Esophagus muscularis mucosa (tissue), 4 donors: Measurements from ENCODE around the gene KIFBP. TPM values are rescaled to one million over a fixed set of nuclear protein-coding genes. Genes with fewer than 3 reads are reported as not detected.

Source experiments
- DNase-seq: peaks from one replicate; pipeline ENCODE4 v3.0.0-alpha.2; 2017; ENCODE audit errors: extremely low spot score
- H3K27ac ChIP-seq, 4 donors: fragments of 200-600 bp; sonication (generic); replicated peaks in 1 of 4; 1 replicate in 3 of 4; 2 replicates in 1 of 4; pipeline ENCODE4 v1.5.1; 2016 to 2019; ENCODE audit warnings: mild to moderate bottlenecking in 1 of 4
- H3K27me3 ChIP-seq, 4 donors: fragments of 200-600 bp; sonication (generic); one replicate each; pipeline versions ENCODE4 v1.5.1 to v1.6.0; 2016 to 2019
- H3K36me3 ChIP-seq, 4 donors: fragments of 200-600 bp; sonication (generic); one replicate each; pipeline ENCODE4 v1.5.1; 2016 to 2019
- H3K4me1 ChIP-seq, 4 donors: fragments of 200-600 bp; sonication (generic); one replicate each; pipeline ENCODE4 v1.5.1; 2016 to 2019
- H3K4me3 ChIP-seq, 4 donors: fragments of 200-600 bp; sonication (generic); 1 replicate in 2 of 4; 2 replicates in 2 of 4; pipeline ENCODE4 v1.5.1; 2016 to 2019; ENCODE audit warnings: mild to moderate bottlenecking in 4 of 4, moderate library complexity in 1 of 4
- H3K9me3 ChIP-seq, 4 donors: fragments of 200-600 bp; sonication (generic); 1 replicate in 3 of 4; 2 replicates in 1 of 4; pipeline ENCODE4 v1.5.1; 2016 to 2019
- EP300 ChIP-seq: sonication (generic); formaldehyde crosslinking; IDR thresholded peaks from one replicate; pipeline ENCODE4 v1.6.1; 2017; ENCODE audit warnings: antibody characterized with exemption
- POLR2A ChIP-seq: fragments of 450-650 bp; IDR thresholded peaks from one replicate; pipeline ENCODE4 v1.6.1; 2017; ENCODE audit warnings: antibody characterized with exemption, moderate library complexity, mild to moderate bottlenecking, low read depth
- POLR2AphosphoS5 ChIP-seq, 2 donors: sonication (generic); formaldehyde crosslinking; IDR thresholded peaks; one replicate each; pipeline ENCODE4 v1.6.1; 2017; ENCODE audit warnings: antibody characterized with exemption in 2 of 2
- WGBS: methylation state at CpG from one replicate; pipeline ENCODE4 v1.1.5; 2018; 5-methylcytosine and 5-hydroxymethylcytosine counted together
- intact Hi-C: fragments of 100-400 bp; cut with DNase I; formaldehyde crosslinking; loops from one replicate; pipeline ENCODE4 v1.15.1; 2023
- total RNA-seq, 4 donors: library from RNA; depleted of rRNA; stranded (reverse); fragments of >200 nt; gene quantifications; one replicate each; pipeline versions ENCODE4 v1.1.0 to v1.2.1, GENCODE V29; 2016
- TF ChIP-seq, protein P1 (sequence below), 3 experiments: fragments of 200-600 bp in 2 of 3; fragments of 450-650 bp in 1 of 3; sonication (generic) in 2 of 3; IDR thresholded peaks; one replicate each; pipeline ENCODE4 v1.5.1; 2017 to 2019; ENCODE audit warnings: antibody characterized with exemption in 3 of 3, mild to moderate bottlenecking in 2 of 3, moderate library complexity in 1 of 3

Gene KIFBP
- total RNA-seq, 4 donors from 2014 or later, result 29.1 to 46.8 (median 38.2) TPM

DNA sequence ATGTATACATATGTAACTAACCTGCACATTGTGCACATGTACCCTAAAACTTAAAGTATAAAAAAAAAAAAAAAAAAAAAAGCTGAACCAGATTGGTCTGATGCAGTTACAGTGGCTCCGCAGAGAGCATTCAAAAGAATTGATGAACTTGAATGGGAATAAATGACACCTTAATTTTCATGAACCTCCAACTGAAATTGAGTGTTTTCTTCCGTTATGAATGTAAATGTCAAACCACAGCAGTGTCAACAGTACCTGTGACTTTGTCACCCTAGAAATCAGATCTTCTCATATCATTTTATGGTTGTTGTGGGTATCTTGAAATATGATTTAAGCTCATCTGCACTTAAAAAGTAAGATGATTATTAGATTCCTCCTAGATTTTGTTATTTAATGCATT, 66.6 kb downstream of the KIFBP start:
- H3K27me3 ChIP-seq, result peaks cover 0 to 13% (median 0%) of the 10 kb centered on the region in 4 donors
- no peak for DNase-seq
- no peak overlapping the region for H3K4me3 ChIP-seq
- H3K4me1 ChIP-seq, result peaks cover 6 to 22% (median 9%) of the 10 kb centered on the region in 4 donors
- H3K9me3 ChIP-seq, result no peaks in the 10 kb centered on the region
- intact Hi-C loops, result no loop called here
- no peak for TF ChIP-seq POLR2A
- TF ChIP-seq POLR2AphosphoS5 (IDR thresholded peaks at IDR 0.05), result no peak
- no peak for TF ChIP-seq EP300
- TF ChIP-seq, protein P1, sequence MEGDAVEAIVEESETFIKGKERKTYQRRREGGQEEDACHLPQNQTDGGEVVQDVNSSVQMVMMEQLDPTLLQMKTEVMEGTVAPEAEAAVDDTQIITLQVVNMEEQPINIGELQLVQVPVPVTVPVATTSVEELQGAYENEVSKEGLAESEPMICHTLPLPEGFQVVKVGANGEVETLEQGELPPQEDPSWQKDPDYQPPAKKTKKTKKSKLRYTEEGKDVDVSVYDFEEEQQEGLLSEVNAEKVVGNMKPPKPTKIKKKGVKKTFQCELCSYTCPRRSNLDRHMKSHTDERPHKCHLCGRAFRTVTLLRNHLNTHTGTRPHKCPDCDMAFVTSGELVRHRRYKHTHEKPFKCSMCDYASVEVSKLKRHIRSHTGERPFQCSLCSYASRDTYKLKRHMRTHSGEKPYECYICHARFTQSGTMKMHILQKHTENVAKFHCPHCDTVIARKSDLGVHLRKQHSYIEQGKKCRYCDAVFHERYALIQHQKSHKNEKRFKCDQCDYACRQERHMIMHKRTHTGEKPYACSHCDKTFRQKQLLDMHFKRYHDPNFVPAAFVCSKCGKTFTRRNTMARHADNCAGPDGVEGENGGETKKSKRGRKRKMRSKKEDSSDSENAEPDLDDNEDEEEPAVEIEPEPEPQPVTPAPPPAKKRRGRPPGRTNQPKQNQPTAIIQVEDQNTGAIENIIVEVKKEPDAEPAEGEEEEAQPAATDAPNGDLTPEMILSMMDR (IDR thresholded peaks at IDR 0.05), result no peak
- WGBS, result 87% methylated on average over 2 of the region's 2 CpGs
- no peak overlapping the region for H3K27ac ChIP-seq
- H3K36me3 ChIP-seq, result no peaks in the 10 kb centered on the region

DNA sequence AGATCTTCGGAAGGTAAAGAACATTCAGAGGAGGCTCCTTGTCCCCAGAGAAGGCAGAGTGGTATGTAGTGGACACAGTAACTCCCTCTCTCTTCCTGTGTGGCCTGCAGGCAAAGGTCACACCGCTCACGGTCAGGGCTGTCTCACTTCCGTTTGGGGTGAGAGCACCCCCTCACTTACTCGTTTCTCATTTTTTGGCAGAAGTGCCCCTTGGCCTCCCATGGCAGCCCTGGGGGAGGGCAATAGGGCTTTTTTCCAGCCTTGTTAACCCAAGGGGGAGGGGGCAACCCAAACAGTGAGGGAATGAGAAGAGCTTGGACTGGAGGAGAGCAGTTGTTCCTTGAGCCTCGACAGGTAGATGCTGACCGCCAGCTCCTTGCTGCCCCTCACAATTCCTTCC, 67.5 kb downstream of the KIFBP start:
- no peak for DNase-seq

DNA sequence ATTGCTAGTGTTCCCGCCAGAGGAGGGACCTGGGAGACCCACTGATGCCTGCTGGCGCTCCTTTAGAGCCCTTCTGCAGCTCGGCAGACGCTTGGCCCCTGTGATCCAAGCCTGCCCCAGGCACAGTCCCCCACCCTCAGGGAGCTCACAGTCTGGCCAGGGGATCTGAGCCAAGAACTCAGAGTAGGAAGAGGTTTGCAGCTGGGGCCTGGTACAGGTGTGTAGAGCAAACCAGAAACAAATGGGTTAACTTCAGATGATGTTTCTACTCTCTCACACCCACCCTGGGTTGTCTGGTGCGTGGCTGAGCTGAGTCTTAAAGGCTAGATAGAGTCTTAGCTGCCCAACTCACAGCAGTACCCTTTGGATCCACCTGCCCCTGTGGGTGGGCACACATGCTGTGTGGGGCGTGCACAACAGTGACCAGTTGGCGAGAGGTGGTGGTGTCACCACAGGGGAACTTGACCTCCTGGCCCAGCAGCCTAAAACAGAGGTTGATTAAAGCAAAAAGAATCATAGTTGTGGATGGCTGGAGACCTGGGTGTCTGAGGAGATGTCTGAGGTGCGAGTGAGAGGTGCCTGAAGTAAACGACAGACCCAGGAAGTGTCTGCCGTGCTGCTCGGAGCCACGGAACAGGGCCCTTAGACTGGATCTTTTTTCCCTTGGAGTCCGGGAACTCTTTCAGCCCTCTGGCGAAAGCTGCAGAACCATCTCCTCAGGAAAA, 68.1 kb downstream of the KIFBP start:
- no peaks in the 10 kb centered on the region for H3K9me3 ChIP-seq
- TF ChIP-seq, protein P1 (IDR thresholded peaks at IDR 0.05), result no peak
- no peak for TF ChIP-seq EP300
- no peak for TF ChIP-seq POLR2A
- TF ChIP-seq POLR2AphosphoS5 (IDR thresholded peaks at IDR 0.05), result no peak
- WGBS, result 63% methylated on average over 10 of the region's 14 CpGs
- peaks cover 6 to 32% (median 12%) of the 10 kb centered on the region in 4 donors for H3K4me1 ChIP-seq
- H3K4me3 ChIP-seq, result no peak overlapping the region
- no peak for DNase-seq
- peak overlapping the region; percentile 30 to 65 (median 42) for H3K27ac ChIP-seq
- peaks cover 0 to 13% (median 0%) of the 10 kb centered on the region in 4 donors for H3K27me3 ChIP-seq
- intact Hi-C loops, result no loop called here
- no peaks in the 10 kb centered on the region for H3K36me3 ChIP-seq

More for the DNA sequence above, 67.5 kb downstream of the KIFBP start:
- peak overlapping the region in 3 of 4 donors; percentile 30 to 65 (median 51) for H3K27ac ChIP-seq
- intact Hi-C loops, result no loop called here
- H3K9me3 ChIP-seq, result no peaks in the 10 kb centered on the region
- H3K4me3 ChIP-seq, result no peak overlapping the region
- peaks cover 6 to 31% (median 12%) of the 10 kb centered on the region in 4 donors for H3K4me1 ChIP-seq
- H3K27me3 ChIP-seq, result peaks cover 0 to 13% (median 0%) of the 10 kb centered on the region in 4 donors
- 53% methylated on average over 7 of the region's 7 CpGs for WGBS
- TF ChIP-seq POLR2A (no peak), POLR2AphosphoS5 (IDR thresholded peaks at IDR 0.05) (peak; percentile 16 to 32)
- no peaks in the 10 kb centered on the region for H3K36me3 ChIP-seq

DNA sequence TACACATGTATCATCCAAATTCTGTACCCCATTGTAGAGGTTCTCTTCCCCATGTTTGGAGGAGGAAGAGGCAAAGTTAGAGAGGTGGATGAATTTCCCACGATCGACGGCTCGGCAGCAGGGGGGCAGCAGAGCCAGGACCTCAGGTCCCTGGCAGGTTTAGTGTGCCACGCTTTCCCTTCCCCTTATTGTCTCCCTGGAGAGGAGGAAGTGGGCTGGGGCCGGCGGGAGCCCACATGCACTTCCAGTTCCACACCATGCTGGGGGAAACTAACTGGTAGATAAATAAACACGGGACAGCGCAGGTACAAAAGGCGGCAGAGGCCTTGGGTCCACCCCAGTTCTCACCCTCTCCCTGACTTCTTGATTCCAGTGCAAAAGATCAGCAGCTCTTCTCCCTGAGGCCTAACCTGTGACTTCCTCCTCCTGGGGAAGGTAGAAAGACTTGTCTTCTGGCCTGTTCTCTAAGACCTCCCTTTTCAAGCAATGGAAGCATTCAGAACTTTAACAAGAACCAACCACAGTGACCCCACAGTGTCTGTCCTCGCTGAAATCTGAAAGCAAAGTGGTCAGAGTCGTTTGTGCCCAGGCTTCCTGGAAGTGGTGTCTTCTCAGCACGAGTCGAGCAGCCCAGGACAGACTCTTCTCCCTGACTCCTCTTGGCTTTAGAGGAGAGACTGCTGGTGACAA, 68.8 kb downstream of the KIFBP start:
- no peak overlapping the region for H3K4me3 ChIP-seq
- H3K27me3 ChIP-seq, result peaks cover 0 to 13% (median 0%) of the 10 kb centered on the region in 4 donors
- peaks cover 12 to 39% (median 17%) of the 10 kb centered on the region in 4 donors for H3K4me1 ChIP-seq
- no peaks in the 10 kb centered on the region for H3K9me3 ChIP-seq
- TF ChIP-seq, protein P1 (IDR thresholded peaks at IDR 0.05), result peak in 1 of 3 experiments; percentile 2
- TF ChIP-seq POLR2AphosphoS5 (IDR thresholded peaks at IDR 0.05), result peak; percentile 17 to 42
- TF ChIP-seq EP300, result no peak
- TF ChIP-seq POLR2A, result no peak
- WGBS, result 46% methylated on average over 12 of the region's 14 CpGs
- DNase-seq, result no peak
- peak overlapping the region; percentile 30 to 65 (median 42) for H3K27ac ChIP-seq
- intact Hi-C loops, result no loop called here
- H3K36me3 ChIP-seq, result no peaks in the 10 kb centered on the region

DNA sequence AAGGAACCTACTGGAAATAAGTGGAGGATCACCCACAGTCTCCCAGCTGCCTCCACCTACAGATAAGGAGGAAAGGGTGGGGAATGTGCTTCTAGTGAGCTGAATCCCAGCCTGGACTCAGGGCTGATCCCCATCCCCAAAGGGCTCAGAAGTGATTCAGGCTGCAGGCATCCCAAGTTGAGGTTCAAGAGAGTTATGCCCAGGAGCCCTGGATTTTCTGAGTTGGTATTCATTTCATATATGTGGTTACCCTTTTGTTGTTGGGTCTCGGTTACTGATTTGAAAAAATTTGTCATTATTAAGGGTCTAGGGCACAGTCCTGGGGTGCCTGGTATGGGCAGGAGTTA, 69.3 kb downstream of the KIFBP start:
- Histone ChIP-seq H3K27ac (peak overlapping the region in 3 of 4 donors; percentile 30 to 65 (median 51)), H3K4me1 (peaks cover 14 to 43% (median 22%) of the 10 kb centered on the region in 4 donors), H3K4me3 (no peak overlapping the region), H3K27me3 (peaks cover 0 to 13% (median 0%) of the 10 kb centered on the region in 4 donors), H3K9me3 (no peaks in the 10 kb centered on the region), H3K36me3 (no peaks in the 10 kb centered on the region)
- TF ChIP-seq POLR2A (no peak), POLR2AphosphoS5 (IDR thresholded peaks at IDR 0.05) (no peak)
- intact Hi-C loops, result no loop called here
- 0% methylated on average over 1 of the region's 1 CpG for WGBS
- DNase-seq, result no peak
